ENCODE results near the gene TBC1D14.

Gene TBC1D14

DNA sequence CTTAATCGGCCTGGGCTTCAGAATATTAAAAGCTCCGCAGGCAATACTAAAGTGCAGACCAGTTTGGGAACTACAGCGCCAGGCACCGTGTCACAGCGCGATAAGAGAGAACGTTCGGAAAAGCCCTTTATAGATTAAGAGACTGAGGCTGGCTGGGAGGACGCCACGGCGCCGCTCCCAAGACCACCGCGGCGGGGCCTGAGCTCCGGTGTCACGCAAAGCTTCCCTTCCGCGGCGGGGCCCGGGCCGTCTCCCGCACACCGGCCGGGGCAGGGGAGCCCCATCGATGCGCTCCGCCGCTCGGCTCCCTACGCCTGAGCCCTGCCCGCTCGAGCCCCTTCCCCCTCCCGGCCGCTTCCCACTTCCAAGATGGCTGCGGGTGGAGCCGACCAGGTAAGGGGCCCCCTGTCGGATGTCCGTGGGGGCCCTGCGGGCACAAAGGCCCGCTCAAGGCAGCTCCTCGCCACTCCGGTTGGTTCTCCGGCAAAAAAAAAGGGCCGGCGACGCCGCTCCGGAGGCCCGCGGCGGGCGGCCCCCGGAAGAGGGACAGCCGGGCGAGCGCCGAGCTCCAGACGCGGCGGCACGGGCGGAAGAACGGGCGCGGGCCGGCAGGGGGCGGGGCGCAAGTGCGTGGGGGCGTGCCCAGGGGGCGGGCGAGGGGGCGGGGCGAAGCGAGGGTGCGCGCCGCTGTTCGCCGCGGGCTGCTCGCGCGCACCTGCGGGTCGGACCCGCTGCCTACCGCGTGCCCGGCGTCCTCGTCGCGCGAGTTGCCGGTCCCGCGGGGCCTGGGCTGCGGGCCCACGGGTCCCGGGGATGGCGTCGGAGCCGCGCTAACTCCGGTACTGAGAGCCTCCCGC, at the start of gene TBC1D14:
TSS of gene TBC1D14 (plus strand) at position 714 of the 857 bp plus-strand sequence. CDS start 13,564 bp downstream, outside the sequence.
- no peak for TF ChIP-seq CTCF (IDR thresholded peaks at IDR 0.05; ENCODE audit: low read depth, low read length)

GRCh38 chr4:6868386-6868785, 41.2 kb upstream of the TBC1D14 start:
- TF ChIP-seq CTCF (IDR thresholded peaks at IDR 0.05; ENCODE audit: low read depth, low read length), result no peak
- no peak overlapping the region for H3K4me3 ChIP-seq (ENCODE audit: low read depth, low read length)

More for the DNA sequence above, at the start of gene TBC1D14:
- H3K4me3 ChIP-seq (ENCODE audit: low read depth, low read length), result peak within 1 kb of the TSS; percentile 63

- no peak for TF ChIP-seq CTCF (IDR thresholded peaks at IDR 0.05; ENCODE audit: low read depth, low read length)
- no peak overlapping the region for H3K4me3 ChIP-seq (ENCODE audit: low read depth, low read length)
Measured at GRCh38 chr4:6869944-6870343, 39.7 kb upstream of the TBC1D14 start.

- no peak for TF ChIP-seq CTCF (IDR thresholded peaks at IDR 0.05; ENCODE audit: low read depth, low read length)
- H3K4me3 ChIP-seq (ENCODE audit: low read depth, low read length), result no peak overlapping the region
Measured at GRCh38 chr4:6873291-6873690, 36.3 kb upstream of the TBC1D14 start.

DNA sequence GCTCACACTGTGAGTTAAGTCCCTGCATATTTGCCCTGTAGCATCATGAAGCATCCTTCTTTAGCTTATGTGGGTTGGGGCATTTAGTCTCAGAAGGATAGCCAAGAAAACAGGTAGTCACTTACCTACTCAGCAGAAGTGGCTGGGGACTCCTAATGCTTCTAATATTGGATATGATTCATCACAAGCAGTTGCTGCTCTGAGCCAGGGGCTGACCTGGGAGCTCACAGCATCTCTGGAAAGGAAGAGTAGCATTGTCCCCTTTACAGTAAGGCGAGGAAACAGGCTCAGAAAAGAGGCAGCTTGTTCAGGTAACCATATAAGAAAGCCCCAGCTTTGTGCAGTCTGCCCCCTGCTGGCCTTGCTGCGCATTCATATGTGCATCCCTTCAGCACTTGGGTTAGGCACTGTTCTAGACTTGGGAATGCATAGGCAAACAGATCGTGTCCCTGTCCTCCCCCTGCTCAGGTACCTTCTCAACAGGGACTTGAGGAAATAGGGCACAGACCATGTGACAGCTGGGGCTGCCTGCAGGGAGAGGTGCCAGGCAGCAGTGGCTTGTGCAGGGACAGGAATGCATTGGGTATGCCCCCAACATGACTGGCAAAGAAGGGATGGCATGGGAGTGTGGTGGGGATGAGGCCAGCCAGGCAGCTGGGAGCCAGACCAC, 35.7 kb upstream of the TBC1D14 start:
- peak; percentile 92 for TF ChIP-seq CTCF (IDR thresholded peaks at IDR 0.05; ENCODE audit: low read depth, low read length)
- H3K4me3 ChIP-seq (ENCODE audit: low read depth, low read length), result no peak overlapping the region

GRCh38 chr4:6874981-6875380, 34.6 kb upstream of the TBC1D14 start:
- H3K4me3 ChIP-seq (ENCODE audit: low read depth, low read length), result no peak overlapping the region
- no peak for TF ChIP-seq CTCF (IDR thresholded peaks at IDR 0.05; ENCODE audit: low read depth, low read length)

GRCh38 chr4:6875431-6875831, 34.2 kb upstream of the TBC1D14 start:
- H3K4me3 ChIP-seq (ENCODE audit: low read depth, low read length), result no peak overlapping the region
- no peak for TF ChIP-seq CTCF (IDR thresholded peaks at IDR 0.05; ENCODE audit: low read depth, low read length)

All from WI38 (cell line).